Activated T-cell treated with anti-CD3 and anti-CD28 coated beads for 1 hour (primary cell): Measurements from ENCODE around the gene ACTL7B.
"Not testable (repeated sequence)": the region's sequence is repeated elsewhere in the genome, so short reads cannot be mapped to it uniquely, and the experiment has no call there.

ENCODE experiments used
- DNase-seq: peaks from one replicate; pipeline ENCODE4 v3.0.0-alpha.2; 2020; ENCODE audit warnings: low read depth

The ACTL7B gene

GRCh38 chr9:108855888-108856287 lies at the start of gene ACTL7B:
TSS of gene ACTL7B (minus strand) at chr9:108855986. CDS start at chr9:108855930, 56 bp downstream.
- DNase-seq, result no peak

DNA sequence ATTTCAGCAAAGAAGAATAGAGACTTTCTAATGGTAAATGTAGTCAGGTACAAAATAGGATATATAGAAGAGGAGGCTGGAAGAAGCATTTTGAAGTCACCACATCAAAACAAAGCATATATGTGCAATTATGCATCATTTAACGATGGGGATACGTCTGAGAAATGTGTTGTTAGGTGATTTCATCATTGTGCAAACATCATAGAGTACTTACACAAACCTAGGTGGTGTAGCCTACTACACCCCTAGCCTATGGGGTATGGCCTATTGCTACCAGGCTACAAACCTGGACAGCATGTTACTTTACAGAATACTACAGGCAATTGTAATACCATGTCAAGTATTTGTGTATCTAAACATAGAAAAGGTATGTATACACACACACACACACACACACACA lies 49.7 kb upstream of the ACTL7B start:
- DNase-seq, result no peak

DNA sequence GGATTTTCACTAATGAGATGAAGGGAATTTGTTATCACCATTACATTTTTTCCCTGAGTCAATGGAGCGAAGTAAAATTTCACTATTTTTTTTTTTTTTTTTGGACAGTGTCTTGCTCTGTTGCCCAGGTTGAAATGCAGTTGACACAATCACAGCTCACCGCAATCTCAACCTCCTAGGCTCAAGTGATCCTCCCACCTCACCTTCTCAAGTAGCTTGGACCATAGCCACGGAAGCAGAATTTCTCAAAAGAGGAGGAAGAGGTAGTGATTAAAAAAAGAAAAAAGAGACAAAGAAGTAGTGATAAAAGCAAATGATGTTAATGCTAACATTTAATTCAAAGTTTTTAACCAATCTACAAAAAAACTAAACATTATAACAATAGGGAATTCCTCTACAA lies 48.4 kb upstream of the ACTL7B start:
- DNase-seq, result no peak

- no peak for DNase-seq
Observed at GRCh38 chr9:108903420-108904103, 47.8 kb upstream of the ACTL7B start.

GRCh38 chr9:108900176-108900575 lies 44.4 kb upstream of the ACTL7B start:
- no peak for DNase-seq

GRCh38 chr9:108899023-108899695 lies 43.4 kb upstream of the ACTL7B start:
- not testable (repeated sequence) for DNase-seq

DNA sequence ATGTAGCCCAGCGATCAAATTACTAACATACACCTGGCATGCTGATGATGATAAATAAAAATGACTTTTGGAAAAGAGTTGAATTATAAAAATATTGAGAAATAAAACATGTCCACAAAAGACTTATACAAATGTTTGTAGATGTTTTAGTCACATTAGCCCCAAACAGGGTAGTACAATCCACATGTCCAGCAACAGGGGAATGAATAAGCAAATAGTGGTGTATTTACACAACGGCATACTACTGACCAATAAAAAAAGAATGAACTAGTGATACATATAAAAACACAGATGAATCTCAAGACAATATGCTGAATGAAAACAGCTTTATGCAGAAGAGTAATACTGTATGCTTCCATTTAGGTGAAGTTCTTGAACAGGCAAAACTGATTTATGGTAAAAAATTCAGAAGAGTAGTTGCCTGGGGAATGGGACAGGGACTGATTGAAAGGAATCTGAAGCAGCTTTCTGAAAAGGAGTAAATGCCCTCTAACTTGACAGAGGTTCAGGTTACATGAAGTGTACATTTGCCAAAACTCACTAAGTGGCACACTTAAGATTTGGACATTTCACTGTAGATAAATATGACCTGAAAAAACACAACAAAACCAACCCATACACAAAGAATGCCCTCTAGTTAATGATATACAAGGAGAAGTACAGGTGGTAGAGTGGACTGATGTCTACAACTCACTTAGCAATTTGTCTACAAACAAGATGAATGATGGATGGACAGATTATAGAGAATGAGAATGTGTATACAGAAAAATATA lies 41.7 kb upstream of the ACTL7B start:
- DNase-seq, result no peak

DNA sequence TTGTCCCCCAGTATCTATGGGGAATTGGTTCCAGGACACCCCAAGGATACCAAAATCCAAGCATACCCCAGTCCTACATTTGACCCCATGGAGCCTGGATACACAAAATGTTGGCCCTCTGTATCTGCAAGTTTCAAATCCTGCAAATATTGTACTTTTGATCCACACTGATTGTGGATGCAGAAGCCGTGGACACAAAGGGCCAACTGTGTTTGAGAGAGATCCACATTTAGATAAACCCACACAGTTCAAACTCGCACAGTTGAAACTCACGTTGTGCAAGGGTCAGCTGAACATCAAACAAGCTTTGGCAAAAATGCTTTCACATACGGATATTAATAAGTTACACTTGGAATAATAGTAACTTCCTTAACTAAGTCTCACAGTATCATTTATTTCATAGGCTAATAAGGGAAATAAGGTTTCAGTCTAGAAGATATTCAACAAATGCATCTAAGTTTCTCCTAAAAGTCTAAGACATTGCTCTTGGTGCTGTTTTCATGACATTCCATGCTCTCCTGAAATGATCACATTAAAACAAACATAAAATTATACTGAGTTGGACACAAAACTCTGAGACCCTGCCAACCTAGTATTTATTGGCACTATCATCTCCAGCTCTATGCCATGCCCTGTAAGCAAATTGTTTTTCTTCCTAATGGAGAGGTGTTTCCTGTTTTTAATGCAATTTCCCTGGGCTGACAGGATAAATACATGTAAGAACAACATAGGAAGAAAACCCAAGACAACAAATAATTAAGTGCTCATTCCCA lies 38.6 kb upstream of the ACTL7B start:
- DNase-seq, result no peak

- no peak for DNase-seq
Observed at GRCh38 chr9:108889649-108890067, 33.9 kb upstream of the ACTL7B start.

GRCh38 chr9:108886594-108887271 lies 30.9 kb upstream of the ACTL7B start:
- not testable (repeated sequence) for DNase-seq

DNA sequence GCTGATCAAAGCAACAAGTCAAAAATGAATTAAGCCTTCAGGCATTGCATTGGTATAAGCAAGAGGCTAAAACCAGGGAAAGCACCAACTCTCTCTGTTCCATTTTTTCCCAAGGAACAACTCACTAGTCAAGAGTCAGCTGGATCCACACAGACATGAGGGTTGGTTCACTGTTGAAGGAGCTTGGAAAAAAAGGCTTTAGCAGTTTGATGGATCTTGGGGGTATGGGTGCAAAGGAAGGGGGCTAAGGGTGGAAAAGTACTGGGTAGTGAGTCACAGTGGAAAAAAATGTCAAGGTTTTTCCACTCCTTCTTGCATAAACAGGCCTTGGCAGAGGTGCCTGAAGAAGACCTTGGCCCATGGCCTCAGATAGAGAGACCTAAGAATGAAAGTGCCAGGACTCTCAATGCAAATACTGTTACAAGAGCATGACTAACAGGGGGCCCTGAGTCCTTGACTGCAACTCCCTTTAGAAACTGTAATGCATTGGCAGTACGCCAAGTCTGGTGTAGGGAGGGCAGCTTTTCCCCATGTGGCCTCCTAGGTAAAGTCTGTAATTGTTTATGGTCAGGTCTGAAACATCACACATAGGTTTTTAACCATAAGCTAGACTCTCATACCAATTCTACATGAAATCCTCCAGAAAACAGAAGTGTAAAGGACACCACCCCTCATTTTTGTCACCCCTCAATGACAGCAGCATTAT lies 30.0 kb upstream of the ACTL7B start:
- DNase-seq, result no peak

DNA sequence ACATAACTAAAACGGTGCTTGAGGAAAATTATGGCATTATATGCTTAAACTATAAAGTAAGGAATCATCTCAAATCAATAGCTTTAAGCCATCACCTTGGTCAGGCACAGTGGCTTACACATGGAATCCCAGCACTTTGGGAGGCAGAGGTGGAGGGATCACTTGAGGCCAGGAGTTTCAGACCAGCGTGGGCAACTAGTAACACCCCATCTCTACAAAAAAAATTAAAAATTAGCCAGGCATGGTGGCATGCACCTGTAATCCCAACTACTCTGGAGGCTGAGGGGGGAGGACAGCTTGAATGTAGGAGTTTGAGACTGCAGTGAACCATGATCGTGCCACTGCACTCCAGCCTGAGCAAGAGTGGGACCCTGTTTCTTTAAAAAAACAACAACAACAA lies 28.9 kb upstream of the ACTL7B start:
- DNase-seq, result no peak

DNA sequence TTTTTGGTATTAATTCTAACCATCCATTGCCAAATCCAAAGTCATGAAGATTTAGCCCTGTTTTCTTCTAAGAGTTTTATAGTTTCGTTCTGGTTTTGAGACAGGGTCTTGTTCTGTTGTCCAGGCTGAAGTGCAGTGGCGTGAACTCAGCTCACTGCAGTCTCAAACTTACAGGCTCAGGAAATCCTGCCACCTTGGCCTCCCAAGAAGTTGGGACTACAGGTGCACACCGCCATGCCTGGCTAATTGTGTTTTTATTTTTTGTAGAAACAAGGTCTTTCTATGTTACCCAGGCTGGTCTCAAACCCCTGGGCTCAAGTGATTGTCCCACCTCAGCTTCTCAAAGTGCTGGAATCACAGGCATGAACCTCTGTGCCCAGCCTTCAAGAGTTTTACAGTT lies 27.3 kb upstream of the ACTL7B start:
- no peak for DNase-seq

- DNase-seq, result no peak
Observed at GRCh38 chr9:108882052-108882888, 26.5 kb upstream of the ACTL7B start.

- DNase-seq, result no peak
Observed at GRCh38 chr9:108880738-108881316, 25.0 kb upstream of the ACTL7B start.

- no peak for DNase-seq
Observed at GRCh38 chr9:108877524-108877923, 21.7 kb upstream of the ACTL7B start.

GRCh38 chr9:108876425-108876824 lies 20.6 kb upstream of the ACTL7B start:
- no peak for DNase-seq

GRCh38 chr9:108874058-108874788 lies 18.4 kb upstream of the ACTL7B start:
- no peak for DNase-seq
